WTC11 (cell line): ENCODE results near the gene TRIM25. TPM values are rescaled to one million over a fixed set of nuclear protein-coding genes. Genes with fewer than 3 reads are reported as not detected.

Experiments
- ATAC-seq: fragments of 200-7000 bp; cut with Tn5 transposase; 2 replicates; pipeline ENCODE4 v1.10.0; 2021; ENCODE audit warnings: mild to moderate bottlenecking, moderate library complexity
- CTCF ChIA-PET: fragments of 300-600 bp; sonication (Branson Sonifier 250); formaldehyde crosslinking; loops from one replicate; lab custom pipeline; 2021; ENCODE audit warnings: antibody characterized with exemption; lab: Charles Lee
- POLR2A ChIA-PET: fragments of 350-600 bp; sonication (Branson Sonifier 250); formaldehyde crosslinking; loops from one replicate; lab custom pipeline; 2021; ENCODE audit warnings: antibody characterized with exemption; lab: Charles Lee
- DNase-seq: peaks from one replicate; pipeline ENCODE4 v3.0.0; 2021; ENCODE audit warnings: low spot score
- H3K27ac Mint-ChIP-seq: 2 replicates; pipeline ENCODE4 v1.8.0; 2021; ENCODE audit warnings: mixed read lengths
- H3K27me3 Mint-ChIP-seq: 2 replicates; pipeline ENCODE4 v1.8.0; 2021; ENCODE audit warnings: low read depth, mild to moderate bottlenecking, moderate library complexity, mixed read lengths
- H3K36me3 Mint-ChIP-seq: 2 replicates; pipeline ENCODE4 v1.8.0; 2021; ENCODE audit warnings: mixed read lengths
- H3K4me1 Mint-ChIP-seq: 2 replicates; pipeline ENCODE4 v1.8.0; 2022; ENCODE audit warnings: mixed read lengths
- H3K4me3 Mint-ChIP-seq: 2 replicates; pipeline ENCODE4 v1.8.0; 2021; ENCODE audit warnings: mild to moderate bottlenecking, moderate library complexity, mixed read lengths
- H3K9me3 Mint-ChIP-seq: 2 replicates; pipeline ENCODE4 v1.8.0; 2021; ENCODE audit warnings: mixed read lengths
- ATF2 ChIP-seq: sonication (generic); formaldehyde crosslinking; IDR thresholded peaks from 2 replicates; pipeline ENCODE4 v1.8.1; 2022; ENCODE audit warnings: low read depth, missing genetic modification reagents, borderline replicate concordance
- CREM ChIP-seq: sonication (generic); formaldehyde crosslinking; IDR thresholded peaks from 2 replicates; pipeline ENCODE4 v1.8.1; 2022; ENCODE audit warnings: mild to moderate bottlenecking, missing genetic modification reagents, moderate library complexity
- E2F5 ChIP-seq: sonication (generic); formaldehyde crosslinking; IDR thresholded peaks from 2 replicates; pipeline ENCODE4 v1.8.1; 2022; ENCODE audit warnings: mild to moderate bottlenecking, moderate library complexity, missing genetic modification reagents
- FOXJ3 ChIP-seq: sonication (generic); formaldehyde crosslinking; IDR thresholded peaks from 2 replicates; pipeline ENCODE4 v1.9.0; 2021; ENCODE audit warnings: missing genetic modification reagents, mild to moderate bottlenecking, borderline replicate concordance
- GABPB1 ChIP-seq: sonication (generic); formaldehyde crosslinking; IDR thresholded peaks from 2 replicates; pipeline ENCODE4 v1.8.1; 2023; ENCODE audit warnings: mild to moderate bottlenecking, missing genetic modification reagents
- GTF2I ChIP-seq: fragments of 250-450 bp; sonication (Bioruptor Pico); conservative IDR thresholded peaks from 2 replicates; pipeline ENCODE4 v1.4.0; 2021; ENCODE audit warnings: mild to moderate bottlenecking
- HMGA2 ChIP-seq: fragments of 250-450 bp; sonication (Bioruptor Pico); IDR thresholded peaks from 2 replicates; pipeline ENCODE4 v1.4.0; 2021; ENCODE audit warnings: mild to moderate bottlenecking, moderate library complexity
- IRF2 ChIP-seq: sonication (generic); formaldehyde crosslinking; IDR thresholded peaks from 2 replicates; pipeline ENCODE4 v1.8.0; 2022; ENCODE audit warnings: low read depth, missing genetic modification reagents, borderline replicate concordance
- MXD4 ChIP-seq: fragments of 250-450 bp; sonication (Bioruptor Pico); IDR thresholded peaks from 2 replicates; pipeline ENCODE4 v1.8.0; 2021; ENCODE audit warnings: mild to moderate bottlenecking, moderate library complexity, borderline replicate concordance
- NFE2L1 ChIP-seq: sonication (generic); formaldehyde crosslinking; IDR thresholded peaks from 2 replicates; pipeline ENCODE4 v1.8.1; 2023; ENCODE audit warnings: missing genetic modification reagents
- NR3C1 ChIP-seq: sonication (generic); formaldehyde crosslinking; conservative IDR thresholded peaks from 2 replicates; pipeline ENCODE4 v1.8.1; 2023; ENCODE audit warnings: low read depth, mild to moderate bottlenecking, missing genetic modification reagents
- PRDM15 ChIP-seq: sonication (generic); formaldehyde crosslinking; IDR thresholded peaks from 2 replicates; pipeline ENCODE4 v1.8.0; 2022; ENCODE audit warnings: missing genetic modification reagents
- RORB ChIP-seq: fragments of 250-450 bp; sonication (Bioruptor Pico); IDR thresholded peaks from 2 replicates; pipeline ENCODE4 v1.9.0; 2021; ENCODE audit warnings: mild to moderate bottlenecking
- USF1 ChIP-seq: sonication (generic); formaldehyde crosslinking; IDR thresholded peaks from 2 replicates; pipeline ENCODE4 v1.8.0; 2022; ENCODE audit warnings: mild to moderate bottlenecking, missing genetic modification reagents
- ZNF219 ChIP-seq: sonication (generic); formaldehyde crosslinking; IDR thresholded peaks from 2 replicates; pipeline ENCODE4 v1.8.0; 2023; ENCODE audit warnings: missing genetic modification reagents, mild to moderate bottlenecking, borderline replicate concordance
- ZNF263 ChIP-seq: sonication (generic); formaldehyde crosslinking; IDR thresholded peaks from 2 replicates; pipeline ENCODE4 v1.8.1; 2022; ENCODE audit warnings: low read depth, mild to moderate bottlenecking, moderate library complexity, missing genetic modification reagents
- ZNF425 ChIP-seq: fragments of 250-450 bp; sonication (Bioruptor Pico); conservative IDR thresholded peaks from 2 replicates; pipeline ENCODE4 v1.9.0; 2021; ENCODE audit warnings: mild to moderate bottlenecking
- ZNF512 ChIP-seq: sonication (generic); formaldehyde crosslinking; IDR thresholded peaks from 2 replicates; pipeline ENCODE4 v1.8.1; 2022; ENCODE audit warnings: missing genetic modification reagents, borderline replicate concordance
- ZSCAN18 ChIP-seq: fragments of 250-450 bp; sonication (Bioruptor Pico); IDR thresholded peaks from 2 replicates; pipeline ENCODE4 v2.1.2; 2022; ENCODE audit warnings: mild to moderate bottlenecking, moderate library complexity
- total RNA-seq: library from RNA; stranded (reverse); gene quantifications from 3 replicates; pipeline ENCODE4 v1.2.3, GENCODE V29; 2021

The TRIM25 gene
- total RNA-seq, 1 experiment from 2014 or later, result 49.0 TPM

GRCh38 chr17:56867948-56868376 is 45.9 kb downstream of the TRIM25 start:
- TF ChIP-seq USF1 (CRISPR knock-in tag), result no peak
- TF ChIP-seq NFE2L1 (CRISPR knock-in tag), result no peak
- TF ChIP-seq CREM, result no peak
- TF ChIP-seq NR3C1 (CRISPR knock-in tag), result no peak
- no peak for TF ChIP-seq ZNF219 (CRISPR knock-in tag)
- no peak for TF ChIP-seq ZNF425 (CRISPR knock-in tag)
- no peak for TF ChIP-seq PRDM15 (CRISPR knock-in tag)
- no peak for TF ChIP-seq ATF2 (CRISPR knock-in tag)
- TF ChIP-seq IRF2 (CRISPR knock-in tag), result no peak
- no peak for TF ChIP-seq FOXJ3 (CRISPR knock-in tag)
- TF ChIP-seq ZSCAN18 (CRISPR knock-in tag), result no peak
- no peak for TF ChIP-seq MXD4 (CRISPR knock-in tag)
- no peak for TF ChIP-seq ZNF263
- no peak for TF ChIP-seq RORB (CRISPR knock-in tag)
- no peak for TF ChIP-seq GABPB1
- TF ChIP-seq ZNF512 (CRISPR knock-in tag), result no peak
- TF ChIP-seq GTF2I (CRISPR knock-in tag), result no peak
- TF ChIP-seq E2F5 (CRISPR knock-in tag), result no peak
- TF ChIP-seq HMGA2 (CRISPR knock-in tag), result no peak
- Mint-ChIP-seq H3K36me3 (no peaks in the 10 kb centered on the region; the same call in 1 of the 2 replicates), H3K4me3 (no peak overlapping the region), H3K4me1 (no peaks in the 10 kb centered on the region), H3K9me3 (no peaks in the 10 kb centered on the region), H3K27me3 (no peaks in the 10 kb centered on the region), H3K27ac (no peak overlapping the region)
- ChIA-PET CTCF (interaction anchor here (2.2 kb wide), 1 partner anchor 48 kb away, joined by 9 read pairs; no protein-coding TSS in a partner anchor), POLR2A (no interaction called here)
- ATAC-seq (no peak), DNase-seq (no peak)
